SK-N-SH (cell line): ENCODE measurements around the gene PDE10A. TPM values are rescaled to one million over a fixed set of nuclear protein-coding genes. Genes with fewer than 3 reads are reported as not detected.

ENCODE experiments used
- CTCF ChIA-PET: fragments of 300-600, 350-600 bp; formaldehyde crosslinking; extraction: SDS; loops from one replicate; lab custom pipeline; 2021; lab: Yijun Ruan, JAX
- POLR2A ChIA-PET: fragments of 350-600 bp; sonication (Branson Sonifier 250); formaldehyde crosslinking; extraction: SDS; loops from one replicate; lab custom pipeline; 2020; ENCODE audit warnings: antibody characterized with exemption, inconsistent platforms; lab: Yijun Ruan, JAX
- DNase-seq: peaks from one replicate; pipeline ENCODE4 v3.0.0; 2012
- H2AFZ ChIP-seq: fragments of 200-600 bp; sonication (generic); 2 replicates; pipeline ENCODE4 v1.8.1; 2016; ENCODE audit warnings: antibody characterized with exemption, mild to moderate bottlenecking, low read depth
- H3F3A ChIP-seq: fragments of 200-600 bp; sonication (generic); replicated peaks from 2 replicates; pipeline ENCODE3; 2016; ENCODE audit warnings: antibody characterized with exemption, mild to moderate bottlenecking; ENCODE audit not compliant: insufficient read depth
- H3K27ac ChIP-seq, 2 experiments: fragments of 200-500 bp in 1 of 2; fragments of 200-600 bp in 1 of 2; sonication (Bioruptor generic) in 1 of 2; sonication (generic), shearing (Covaris generic) in 1 of 2; 2 replicates each; pipeline versions ENCODE4 v1.5.1 to v1.6.1; 2014 to 2016; ENCODE audit warnings: low read depth in 2 of 2, inconsistent platforms in 1 of 2, low read length in 1 of 2, mild to moderate bottlenecking in 1 of 2, mixed read lengths in 1 of 2
- H3K27me3 ChIP-seq: fragments of 200-600 bp; sonication (generic), shearing (Covaris generic); 2 replicates; pipeline ENCODE4 v1.6.1; 2016; ENCODE audit warnings: mixed run types; ENCODE audit not compliant: insufficient read depth
- H3K36me3 ChIP-seq, 2 experiments: fragments of 200-500 bp in 1 of 2; fragments of 200-600 bp in 1 of 2; sonication (Bioruptor generic) in 1 of 2; sonication (generic) in 1 of 2; replicated peaks in 1 of 2; 2 replicates each; pipeline versions ENCODE3 to v1.5.1; 2014 to 2016; ENCODE audit warnings: low read length in 1 of 2, mild to moderate bottlenecking in 1 of 2; ENCODE audit not compliant: insufficient read depth in 2 of 2, control insufficient read depth in 1 of 2
- H3K4me1 ChIP-seq, 2 experiments: fragments of 200-500 bp in 1 of 2; fragments of 200-600 bp in 1 of 2; sonication (Bioruptor generic) in 1 of 2; sonication (generic), shearing (Covaris generic) in 1 of 2; 2 replicates each; pipeline versions ENCODE4 v1.5.1 to v1.6.1; 2014 to 2016; ENCODE audit warnings: low read depth in 1 of 2, low read length in 1 of 2, mixed run types in 1 of 2; ENCODE audit not compliant: insufficient read depth in 2 of 2, control insufficient read depth in 1 of 2
- H3K4me2 ChIP-seq: fragments of 200-600 bp; sonication (generic), shearing (Covaris generic); 2 replicates; pipeline ENCODE4 v1.6.1; 2017; ENCODE audit warnings: mixed run types
- H3K4me3 ChIP-seq, 2 experiments: fragments of 200-500 bp in 1 of 2; fragments of 200-600 bp in 1 of 2; sonication (Bioruptor generic) in 1 of 2; sonication (generic), shearing (Covaris generic) in 1 of 2; 2 replicates each; pipeline versions ENCODE4 v1.5.1 to v1.8.1; 2014 to 2016; ENCODE audit warnings: low read depth in 2 of 2, inconsistent platforms in 1 of 2, low read length in 1 of 2, mild to moderate bottlenecking in 1 of 2, mixed read lengths in 1 of 2, moderate library complexity in 1 of 2
- H3K79me2 ChIP-seq: fragments of 200-600 bp; sonication (generic); 2 replicates; pipeline ENCODE4 v1.8.1; 2017; ENCODE audit warnings: mild to moderate bottlenecking; ENCODE audit not compliant: insufficient read depth
- H3K9ac ChIP-seq: fragments of 200-600 bp; sonication (generic); 2 replicates; pipeline ENCODE4 v1.6.1; 2017; ENCODE audit warnings: mixed run types
- H3K9me2 ChIP-seq: fragments of 200-600 bp; sonication (generic); 2 replicates; pipeline ENCODE4 v1.6.1; 2017; ENCODE audit warnings: mixed run types
- H3K9me3 ChIP-seq: fragments of 200-600 bp; sonication (generic); 2 replicates; pipeline ENCODE4 v1.6.1; 2017; ENCODE audit warnings: mixed run types, mild to moderate bottlenecking, moderate library complexity
- H4K20me1 ChIP-seq: fragments of 200-600 bp; sonication (generic); 2 replicates; pipeline ENCODE4 v1.6.1; 2017; ENCODE audit warnings: mild to moderate bottlenecking, mixed run types; ENCODE audit not compliant: insufficient read depth
- CTCF ChIP-seq: fragments of 200-600 bp; sonication (generic); IDR thresholded peaks from 2 replicates; pipeline ENCODE4 v1.6.1; 2017; ENCODE audit warnings: antibody characterized with exemption, mild to moderate bottlenecking, moderate library complexity
- FOXJ3 ChIP-seq: sonication (generic); formaldehyde crosslinking; IDR thresholded peaks from 2 replicates; pipeline ENCODE4 v1.5.1; 2020; ENCODE audit warnings: mild to moderate bottlenecking, missing genetic modification reagents
- GABPA ChIP-seq: IDR thresholded peaks from 2 replicates; pipeline ENCODE4 v1.4.0; 2012; ENCODE audit warnings: low read depth, mild to moderate bottlenecking
- PBX3 ChIP-seq: IDR thresholded peaks from 2 replicates; pipeline ENCODE4; 2012
- RXRA ChIP-seq: IDR thresholded peaks from 2 replicates; pipeline ENCODE4 v1.4.0; 2012; ENCODE audit warnings: low read depth, mild to moderate bottlenecking, borderline replicate concordance
- TEAD4 ChIP-seq: IDR thresholded peaks from 2 replicates; pipeline ENCODE4 v1.4.0; 2012; ENCODE audit warnings: mild to moderate bottlenecking, borderline replicate concordance; ENCODE audit not compliant: insufficient read depth
- YY1 ChIP-seq: IDR thresholded peaks from 2 replicates; pipeline ENCODE4 v1.4.0; 2012; ENCODE audit warnings: low read depth, mild to moderate bottlenecking
- WGBS: methylation state at CpG from one replicate; pipeline ENCODE4 v1.1.6; 2017; ENCODE audit warnings: low lambda C conversion rate; 5-methylcytosine and 5-hydroxymethylcytosine counted together
- polyA plus RNA-seq, 3 experiments: library from polyadenylated mRNA; depleted of rRNA; stranded (reverse); fragments of >200 nt; gene quantifications; 2 replicates each; pipeline ENCODE4 v1.2.3, GENCODE V29; 2012

Gene PDE10A
- polyA plus RNA-seq, 1 of the 3 experiments (the other 2 are of a cell fraction) = 0.43 TPM

- TF ChIP-seq CTCF = no peak
- no peak for TF ChIP-seq FOXJ3 (CRISPR knock-in tag)
- TF ChIP-seq, all 33 proteins: peak for 0
Observed at GRCh38 chr6:165694296-165694695, 31.3 kb upstream of the PDE10A start (continued).

GRCh38 chr6:165692106-165692653, 29.1 kb upstream of the PDE10A start:
- Histone ChIP-seq H3K9me3 (no peaks in the 10 kb centered on the region), H3K4me2 (no peak overlapping the region), H4K20me1 (no peaks in the 10 kb centered on the region), H2AFZ (no peak overlapping the region), H3K79me2 (no peaks in the 10 kb centered on the region), H3K9ac (no peak overlapping the region), H3F3A (no peaks in the 10 kb centered on the region), H3K4me3 (no peak overlapping the region), H3K4me1 (peaks cover 0 to 8% of the 10 kb centered on the region in 2 experiments; a peak in 1 of 4 replicates), H3K27ac (no peak overlapping the region), H3K9me2 (no peaks in the 10 kb centered on the region), H3K36me3 (no peaks in the 10 kb centered on the region), H3K27me3 (no peaks in the 10 kb centered on the region)
- ChIA-PET CTCF (no interaction called here), POLR2A (no interaction called here)
- TF ChIP-seq RXRA = no peak
- WGBS = 64% methylated on average over 7 of the region's 11 CpGs
- no peak for DNase-seq

GRCh38 chr6:165689699-165690098, 26.7 kb upstream of the PDE10A start:
- peaks cover 0 to 8% of the 10 kb centered on the region in 2 experiments; a peak in 1 of 4 replicates for H3K4me1 ChIP-seq
- no peaks in the 10 kb centered on the region for H4K20me1 ChIP-seq
- no peaks in the 10 kb centered on the region for H3F3A ChIP-seq
- TF ChIP-seq YY1 = no peak
- TF ChIP-seq TEAD4 = no peak
- no peak for TF ChIP-seq PBX3
- no peak for TF ChIP-seq GABPA
- H3K9ac ChIP-seq = no peak overlapping the region
- H3K27ac ChIP-seq = no peak overlapping the region
- POLR2A ChIA-PET = no interaction called here
- no peak overlapping the region for H3K4me2 ChIP-seq
- H3K4me3 ChIP-seq = no peak overlapping the region
- H3K27me3 ChIP-seq = no peaks in the 10 kb centered on the region
- no peaks in the 10 kb centered on the region for H3K9me2 ChIP-seq
- no peak overlapping the region for H2AFZ ChIP-seq
- no peaks in the 10 kb centered on the region for H3K9me3 ChIP-seq
- 44% methylated on average over 7 of the region's 7 CpGs for WGBS
- no peaks in the 10 kb centered on the region for H3K79me2 ChIP-seq
- CTCF ChIA-PET = interaction anchor here (0.7 to 1.1 kb wide), 3 partner anchors 9 to 40 kb away, joined by 3 to 4 read pairs (median 3); no protein-coding TSS in a partner anchor
- no peak for DNase-seq
- H3K36me3 ChIP-seq = no peaks in the 10 kb centered on the region
